GM19099 (cell line): ENCODE data around the gene NUP153.

Experiments
- POLR2A ChIP-seq: IDR thresholded peaks from 3 replicates; pipeline ENCODE4 v1.6.1; 2011; ENCODE audit warnings: low read depth; ENCODE audit not compliant: insufficient read length; ENCODE audit errors: extremely low read depth

The NUP153 gene

DNA sequence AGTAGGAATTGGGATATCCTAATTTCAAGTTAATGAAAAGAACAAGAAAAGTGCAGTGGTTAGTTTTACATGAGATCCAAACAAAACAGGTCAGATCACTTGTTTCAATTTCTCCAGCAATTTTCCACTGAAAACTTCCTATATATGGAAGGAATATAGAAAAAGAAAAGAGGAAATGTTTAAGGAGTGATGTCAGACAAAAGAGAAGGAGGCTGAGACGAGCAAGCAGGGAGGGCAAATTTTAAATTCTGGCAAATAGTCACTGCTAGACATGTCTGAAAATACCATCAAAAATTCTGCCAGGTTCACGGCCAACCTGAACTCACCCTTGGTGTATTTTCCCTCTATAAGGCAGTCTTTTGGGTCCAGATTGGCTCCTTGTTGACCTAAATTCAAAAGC is 9.5 kb upstream of the NUP153 start:
- no peak for TF ChIP-seq POLR2A

DNA sequence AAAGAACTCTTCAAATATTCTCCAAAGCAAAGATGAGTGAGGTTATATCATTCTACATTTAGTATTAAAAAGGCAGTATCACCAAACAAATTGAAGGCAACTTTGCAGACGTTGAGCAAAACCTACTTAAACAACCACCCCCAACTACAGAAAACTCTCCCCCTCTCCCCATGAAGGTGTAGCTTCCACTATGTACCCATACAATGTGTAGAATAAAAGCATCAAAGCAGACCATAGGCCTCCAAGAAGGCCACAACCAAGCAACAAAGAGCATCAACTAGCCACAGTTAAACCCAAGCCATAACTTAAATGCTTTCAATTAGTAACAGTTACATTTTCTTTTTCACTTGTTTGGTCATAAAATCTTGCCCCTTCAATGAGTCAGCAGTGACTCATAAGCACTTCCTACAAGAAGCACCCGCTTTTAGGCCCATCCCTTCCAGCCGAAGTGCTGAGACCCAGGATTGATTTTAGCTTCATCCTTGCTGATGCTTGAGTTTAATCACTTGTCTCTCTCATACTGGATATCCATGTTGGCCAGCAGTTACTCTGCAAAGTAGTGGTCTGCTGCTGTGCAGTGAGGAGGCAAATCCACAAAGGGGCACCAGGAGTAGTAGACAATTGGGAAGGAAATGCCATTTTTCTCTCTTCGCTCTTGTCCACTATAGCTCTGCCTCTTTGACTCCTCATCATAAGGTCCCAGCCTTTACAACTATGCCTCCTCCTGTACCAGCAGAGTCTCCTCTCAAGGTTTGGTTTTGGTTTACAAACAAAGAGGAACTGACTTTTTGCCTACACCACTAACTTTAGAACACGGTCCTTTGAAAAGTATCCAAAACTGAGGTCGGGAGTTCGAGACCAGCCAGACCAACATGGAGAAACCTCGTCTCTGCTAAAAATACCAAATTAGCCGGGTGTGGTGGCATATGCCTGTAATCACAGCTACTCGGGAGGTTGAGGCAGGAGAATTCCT is 8.4 kb upstream of the NUP153 start:
- TF ChIP-seq POLR2A = no peak

DNA sequence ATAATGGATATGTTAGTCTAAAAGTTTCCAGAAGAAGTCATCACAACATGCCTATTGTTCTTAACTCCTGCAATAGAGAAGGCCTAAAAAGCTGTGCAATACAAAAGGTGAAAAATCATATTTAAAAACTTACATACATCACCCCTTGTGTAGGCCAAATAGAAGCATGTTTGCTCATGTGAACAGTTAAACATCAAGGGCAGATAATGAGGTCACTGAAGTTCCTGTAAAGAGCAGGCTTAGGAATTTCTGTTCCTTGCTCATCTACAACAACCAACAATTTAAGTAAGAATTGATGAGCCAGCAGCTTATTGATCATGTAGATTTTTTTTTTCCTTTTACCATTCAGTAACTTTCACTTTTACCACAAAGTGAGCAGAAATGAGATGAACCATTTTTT is 7.5 kb upstream of the NUP153 start:
- TF ChIP-seq POLR2A = no peak

DNA sequence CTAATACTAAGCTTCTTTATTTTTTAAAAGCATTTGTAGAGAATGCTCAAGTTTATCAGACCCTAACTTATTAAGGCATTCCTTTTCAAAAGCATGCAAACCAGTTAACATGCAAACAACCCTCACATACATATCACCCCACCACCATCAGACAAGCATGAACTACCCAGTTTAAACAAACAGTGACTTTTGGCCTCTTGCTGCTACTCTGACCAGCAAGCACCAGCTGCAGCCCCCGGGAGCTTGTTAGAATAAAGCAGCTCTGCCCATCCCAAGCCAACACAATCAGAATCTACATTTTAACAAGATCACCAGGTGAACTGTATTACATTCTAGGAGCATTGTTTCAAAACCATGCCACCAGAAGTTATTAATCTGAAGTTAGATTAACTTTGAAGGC is 5.9 kb upstream of the NUP153 start:
- no peak for TF ChIP-seq POLR2A

DNA sequence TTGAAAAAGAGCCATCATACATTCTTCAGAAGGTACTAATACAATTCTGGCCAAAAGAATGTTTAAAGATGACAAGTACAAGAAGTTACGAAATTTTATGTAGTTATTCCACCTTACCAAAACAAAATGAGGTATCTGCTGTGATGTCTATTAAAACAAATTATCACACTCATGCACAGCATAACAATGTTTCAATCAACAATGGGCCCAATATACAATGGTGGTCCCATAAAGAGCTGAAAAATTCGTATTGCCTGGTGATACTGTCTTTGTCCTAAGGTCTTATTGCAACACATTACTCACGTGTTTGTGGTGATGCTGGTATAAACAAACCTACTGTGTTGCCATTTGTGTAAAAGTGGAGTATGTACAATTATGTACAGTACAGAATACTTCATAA is 3.6 kb upstream of the NUP153 start:
- TF ChIP-seq POLR2A = no peak

DNA sequence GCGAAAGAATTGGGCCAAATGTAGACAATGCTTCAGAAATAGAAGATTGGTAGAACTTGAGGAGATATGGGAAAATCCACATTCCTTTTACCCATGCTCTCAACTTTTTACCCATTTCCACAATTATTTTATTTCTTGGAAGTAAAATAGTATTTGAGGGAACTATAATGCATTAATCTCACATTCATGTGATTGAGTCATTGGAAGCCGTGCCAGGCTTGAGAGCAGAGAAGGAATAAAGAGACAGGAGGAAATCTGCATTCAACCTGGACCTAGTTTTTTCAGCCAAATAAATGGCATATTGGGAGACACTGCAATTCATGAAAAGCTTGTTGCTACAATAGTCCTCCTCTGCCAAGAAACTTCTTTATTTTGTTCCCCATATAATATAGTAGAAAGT is 2.8 kb upstream of the NUP153 start:
- no peak for TF ChIP-seq POLR2A

DNA sequence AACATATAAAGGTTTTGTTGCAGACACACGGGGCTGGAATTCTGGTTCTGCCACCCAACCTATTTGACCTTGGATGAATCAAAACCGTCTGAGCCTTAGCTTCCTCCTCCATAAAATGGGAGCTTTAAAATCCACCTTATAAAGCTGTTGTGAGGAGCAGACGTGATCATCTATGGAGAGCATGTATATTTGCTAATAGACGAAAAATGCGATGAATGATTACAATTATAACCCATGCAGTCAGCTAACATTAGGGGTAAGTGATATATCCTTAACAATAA is 586 bp upstream of the NUP153 start:
- no peak for TF ChIP-seq POLR2A

DNA sequence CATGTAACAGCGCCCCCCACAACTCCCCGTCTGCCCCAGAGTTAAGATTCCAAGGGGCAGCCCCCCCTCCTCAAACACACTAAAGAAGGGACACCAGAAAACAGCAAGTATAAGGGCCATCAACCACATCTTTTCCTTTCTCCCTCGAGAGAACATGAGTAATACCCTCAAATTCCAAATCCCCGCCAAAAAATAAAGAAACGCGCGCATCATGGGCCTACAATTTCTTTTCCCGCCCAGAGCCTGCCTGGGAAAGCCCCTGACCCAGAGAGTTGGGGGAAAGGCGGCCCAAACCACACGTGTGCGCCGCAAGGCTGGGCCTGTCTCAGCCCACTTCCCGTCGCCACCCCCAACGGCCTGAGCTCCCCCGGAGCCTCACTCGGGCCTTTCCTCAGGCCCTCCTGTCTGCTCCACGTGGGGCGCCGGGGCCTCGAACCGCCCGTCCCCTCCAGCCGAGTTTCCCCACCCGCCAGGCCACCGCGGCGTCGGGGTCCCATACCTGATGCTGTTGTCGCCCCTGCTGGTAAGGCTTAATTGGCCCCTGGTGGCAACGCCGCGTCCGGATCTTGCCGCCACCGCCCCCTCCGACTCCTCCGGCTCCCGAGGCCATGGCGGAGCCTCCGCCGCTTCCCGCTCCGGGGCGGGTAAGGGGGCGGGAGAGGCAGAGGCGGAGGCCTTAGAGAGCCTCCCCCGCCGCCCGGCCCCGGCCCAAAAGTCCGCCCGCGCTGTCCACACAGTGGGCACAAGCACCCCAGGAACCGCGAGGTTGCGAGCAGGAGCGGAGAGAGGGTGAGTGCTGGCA is 746 bp downstream of the NUP153 start:
- peak; percentile 78 for TF ChIP-seq POLR2A

DNA sequence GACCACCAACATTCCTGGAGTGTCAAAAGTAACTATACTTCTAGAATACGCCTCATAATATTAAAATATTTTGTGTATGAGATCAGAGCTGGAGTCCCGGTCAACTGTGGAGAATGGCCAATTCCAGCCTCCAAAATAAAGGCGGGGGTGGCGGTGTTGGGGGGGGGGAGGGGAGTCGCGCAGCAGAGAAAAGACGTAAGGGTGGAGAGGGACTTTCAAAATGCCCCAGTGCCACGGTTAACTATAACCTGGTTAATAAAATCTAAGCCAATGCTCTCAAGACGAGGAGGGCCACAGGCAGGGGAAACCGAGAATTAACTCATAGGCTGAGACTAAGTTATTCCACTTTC is 1.3 kb downstream of the NUP153 start:
- no peak for TF ChIP-seq POLR2A

DNA sequence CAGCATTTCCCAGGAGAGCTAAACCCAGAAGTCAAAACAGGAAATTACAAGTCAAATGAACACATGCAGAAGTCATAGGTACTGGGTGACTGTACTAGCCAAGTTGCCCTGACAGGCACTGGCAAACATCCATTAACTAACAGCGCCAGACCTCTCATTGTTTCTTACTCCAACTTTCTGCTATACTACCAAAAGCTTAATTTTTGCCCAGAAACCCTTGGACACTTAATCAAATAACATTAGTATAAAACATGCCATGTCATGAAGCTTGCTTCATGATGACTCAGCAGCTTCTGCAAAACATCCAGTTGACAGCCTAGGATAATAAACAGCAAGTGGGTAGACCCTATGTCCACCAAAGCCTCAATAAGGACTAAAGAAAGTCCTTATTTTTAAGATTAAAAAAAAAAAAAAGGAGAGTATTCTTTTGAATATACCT is 3.5 kb downstream of the NUP153 start:
- TF ChIP-seq POLR2A = no peak

DNA sequence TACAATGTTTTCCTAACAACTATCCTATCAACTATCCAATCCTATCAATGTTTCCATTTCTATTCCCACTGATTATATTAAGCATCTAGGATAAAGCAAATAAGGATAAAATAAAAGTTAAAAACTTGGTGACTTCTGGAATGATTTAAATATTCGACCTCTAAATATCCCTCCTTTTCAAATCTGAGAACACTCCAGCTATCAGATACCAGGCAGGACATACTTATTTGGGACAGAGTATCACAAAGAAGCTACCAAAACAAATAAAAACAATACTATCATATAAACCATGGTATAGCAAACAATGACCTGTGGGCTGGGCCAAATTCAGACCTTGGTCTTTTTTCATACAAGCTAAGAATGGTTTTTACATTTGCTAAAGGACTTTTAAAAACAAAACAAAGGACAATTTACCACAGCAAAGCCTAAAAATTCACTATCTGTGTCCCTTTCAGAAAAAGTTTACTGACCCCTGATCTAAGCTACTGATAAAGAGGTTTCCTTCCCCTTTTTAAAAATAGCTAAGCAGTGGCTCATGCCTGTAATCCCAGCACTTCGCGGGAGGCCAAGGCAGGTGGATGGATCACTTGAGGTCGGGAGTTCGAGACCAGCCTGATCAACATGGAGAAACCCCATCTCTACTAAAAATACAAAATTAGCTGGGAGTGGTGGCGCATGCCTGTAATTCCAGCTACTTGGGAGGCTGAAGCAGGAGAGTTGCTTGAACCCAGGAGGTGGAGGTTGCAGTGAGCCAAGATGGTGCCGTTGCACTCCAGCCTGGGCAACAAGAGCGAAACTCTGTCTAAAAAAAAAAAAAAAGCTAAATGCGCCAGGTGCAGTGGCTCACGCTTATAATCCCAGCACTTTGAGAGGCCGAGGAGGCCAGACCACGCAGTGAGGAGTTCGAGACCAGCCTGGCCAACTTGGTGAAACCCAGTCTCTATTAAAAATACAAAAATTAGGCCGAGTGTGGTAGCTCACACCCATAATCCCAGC is 6.0 kb downstream of the NUP153 start:
- TF ChIP-seq POLR2A = no peak

DNA sequence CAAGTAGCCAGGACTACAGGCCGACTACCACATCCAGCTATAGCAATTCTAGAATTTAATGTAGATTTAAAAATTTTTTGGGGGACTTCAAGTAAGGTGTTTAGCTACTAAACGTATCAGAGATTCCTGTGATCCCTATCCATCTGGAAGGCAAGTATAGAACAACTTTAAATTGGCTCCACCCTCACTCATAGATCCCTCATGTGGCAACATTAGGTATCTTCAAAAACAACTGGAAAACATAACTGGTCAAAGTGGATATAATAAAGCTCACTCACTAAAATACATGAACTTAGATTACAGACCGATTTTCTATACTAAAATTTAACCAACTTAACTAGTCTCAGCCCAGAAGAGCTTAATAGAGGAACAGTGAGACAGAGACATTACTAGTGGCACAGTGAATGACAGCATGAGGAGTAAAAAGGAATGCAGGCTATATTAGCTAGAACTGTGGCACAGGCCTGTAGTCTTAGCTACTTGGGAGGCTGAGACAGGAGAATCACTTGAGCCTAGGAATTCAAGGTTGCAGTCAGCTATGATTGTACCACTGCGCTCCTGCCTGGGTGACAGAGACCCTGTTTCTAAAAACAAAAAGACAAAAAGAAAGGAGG is 14.7 kb downstream of the NUP153 start:
- TF ChIP-seq POLR2A = no peak

DNA sequence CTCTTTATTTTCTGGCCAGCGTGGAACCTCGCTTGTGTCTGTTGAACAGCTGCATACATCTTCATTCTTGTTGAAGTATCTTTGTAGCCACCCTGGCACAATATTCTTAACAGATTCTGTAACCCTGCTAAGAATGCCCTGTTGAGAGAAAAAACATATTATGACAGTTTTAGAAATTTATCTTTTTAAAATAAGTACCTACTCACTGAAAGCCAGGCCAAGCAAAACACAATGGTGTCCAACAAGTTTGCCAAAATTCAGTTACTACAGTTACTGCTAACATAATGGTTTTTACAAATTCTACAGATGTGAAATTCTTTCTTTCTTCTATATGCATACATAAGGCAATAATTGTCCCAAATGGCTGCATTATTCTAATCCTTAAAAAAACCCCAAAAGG is 18.2 kb downstream of the NUP153 start:
- TF ChIP-seq POLR2A = no peak

DNA sequence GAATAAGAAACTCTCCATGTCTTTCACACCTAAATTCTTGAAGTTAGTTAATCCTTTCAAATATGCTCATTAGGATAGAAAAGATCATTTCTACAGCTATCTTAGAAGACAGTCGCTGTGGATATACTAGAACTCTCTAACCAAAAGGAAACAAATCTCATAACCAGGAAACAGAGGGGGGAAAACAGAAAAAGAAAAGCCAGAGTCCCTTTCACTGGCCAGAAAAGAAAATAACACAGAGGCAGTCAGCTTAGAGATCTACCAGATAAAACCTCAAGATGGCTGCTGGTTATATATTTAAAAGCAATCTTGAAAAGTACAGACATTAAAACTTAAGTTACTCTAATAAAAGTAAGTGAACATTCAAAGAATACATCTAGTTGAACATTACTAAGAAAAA is 19.6 kb downstream of the NUP153 start:
- no peak for TF ChIP-seq POLR2A

DNA sequence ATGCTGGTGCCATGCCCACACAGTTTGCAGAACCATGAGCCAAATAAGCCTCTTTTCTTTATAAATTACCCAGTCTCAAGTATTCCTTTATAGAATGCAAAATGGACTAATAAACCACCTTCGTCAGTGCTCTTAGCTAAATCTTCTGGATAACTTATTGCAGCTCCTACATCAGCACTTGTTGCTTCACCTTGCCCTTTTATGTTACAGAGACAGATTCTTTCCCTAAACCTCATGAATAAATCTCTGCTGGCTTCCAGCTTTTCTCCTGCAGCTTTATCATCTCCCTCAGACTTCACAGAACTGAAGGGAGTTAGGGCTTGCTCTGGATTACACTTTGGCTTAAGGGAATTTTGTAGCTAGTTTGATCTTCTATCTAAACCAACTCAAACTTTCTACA is 22.6 kb downstream of the NUP153 start:
- TF ChIP-seq POLR2A = no peak
